ENCODE data around the gene ZNF384.
A peak's percentile ranks its signal among the peaks of the same experiment; 100 is the strongest.

- TF ChIP-seq NFE2L1 (CRISPR knock-in tag; IDR thresholded peaks at IDR 0.05): no peak
- TF ChIP-seq, protein P1, sequence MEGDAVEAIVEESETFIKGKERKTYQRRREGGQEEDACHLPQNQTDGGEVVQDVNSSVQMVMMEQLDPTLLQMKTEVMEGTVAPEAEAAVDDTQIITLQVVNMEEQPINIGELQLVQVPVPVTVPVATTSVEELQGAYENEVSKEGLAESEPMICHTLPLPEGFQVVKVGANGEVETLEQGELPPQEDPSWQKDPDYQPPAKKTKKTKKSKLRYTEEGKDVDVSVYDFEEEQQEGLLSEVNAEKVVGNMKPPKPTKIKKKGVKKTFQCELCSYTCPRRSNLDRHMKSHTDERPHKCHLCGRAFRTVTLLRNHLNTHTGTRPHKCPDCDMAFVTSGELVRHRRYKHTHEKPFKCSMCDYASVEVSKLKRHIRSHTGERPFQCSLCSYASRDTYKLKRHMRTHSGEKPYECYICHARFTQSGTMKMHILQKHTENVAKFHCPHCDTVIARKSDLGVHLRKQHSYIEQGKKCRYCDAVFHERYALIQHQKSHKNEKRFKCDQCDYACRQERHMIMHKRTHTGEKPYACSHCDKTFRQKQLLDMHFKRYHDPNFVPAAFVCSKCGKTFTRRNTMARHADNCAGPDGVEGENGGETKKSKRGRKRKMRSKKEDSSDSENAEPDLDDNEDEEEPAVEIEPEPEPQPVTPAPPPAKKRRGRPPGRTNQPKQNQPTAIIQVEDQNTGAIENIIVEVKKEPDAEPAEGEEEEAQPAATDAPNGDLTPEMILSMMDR (IDR thresholded peaks at IDR 0.05): peak; percentile 36; the same call in 1 of the 2 replicates
- TF ChIP-seq EMX1 (CRISPR knock-in tag; IDR thresholded peaks at IDR 0.05): no peak
- no peak for TF ChIP-seq ELF4 (CRISPR knock-in tag; IDR thresholded peaks at IDR 0.05; ENCODE audit: low read depth)
- TF ChIP-seq TEAD4 (CRISPR knock-in tag; IDR thresholded peaks at IDR 0.05): no peak
- TF ChIP-seq CREB1 (CRISPR knock-in tag; IDR thresholded peaks at IDR 0.05): no peak
These were observed 8.6 kb upstream of the ZNF384 start for GRCh38 chr12:6697584-6698351.
